Spleen (tissue), 11 donors: ENCODE results near the gene FPR2. TPM values are rescaled to one million over a fixed set of nuclear protein-coding genes. Genes with fewer than 3 reads are reported as not detected.

ENCODE experiments used
- DNase-seq: peaks from one replicate; pipeline ENCODE4 v3.0.0-alpha.2; 2020
- H3K27ac ChIP-seq, 8 donors: fragments of 200-600 bp; sonication (generic) in 7 of 8; 1 replicate in 4 of 8; 2 replicates in 4 of 8; pipeline versions ENCODE4 v1.5.0 to v1.8.0; 2016 to 2021; ENCODE audit warnings: inconsistent platforms in 4 of 8, mild to moderate bottlenecking in 4 of 8, moderate library complexity in 1 of 8
- H3K27me3 ChIP-seq, 7 donors: fragments of 200-600 bp; sonication (generic) in 6 of 7; replicated peaks in 1 of 7; 1 replicate in 4 of 7; 2 replicates in 3 of 7; pipeline versions ENCODE4 v1.5.0 to v1.8.0; 2016 to 2021; ENCODE audit warnings: inconsistent platforms in 3 of 7, mild to moderate bottlenecking in 1 of 7
- H3K36me3 ChIP-seq, 6 donors: fragments of 200-600 bp; sonication (generic) in 5 of 6; 1 replicate in 4 of 6; 2 replicates in 2 of 6; pipeline versions ENCODE4 v1.5.0 to v1.8.0; 2016 to 2021; ENCODE audit warnings: inconsistent platforms in 2 of 6
- H3K4me1 ChIP-seq, 6 donors: fragments of 200-600 bp; sonication (generic) in 5 of 6; 1 replicate in 3 of 6; 2 replicates in 3 of 6; pipeline versions ENCODE4 v1.5.0 to v1.8.0; 2016 to 2021; ENCODE audit warnings: inconsistent platforms in 3 of 6
- H3K4me3 ChIP-seq, 8 donors: fragments of 200-600 bp; sonication (generic) in 7 of 8; 1 replicate in 4 of 8; 2 replicates in 4 of 8; pipeline versions ENCODE4 v1.5.0 to v1.8.0; 2016 to 2021; ENCODE audit warnings: inconsistent platforms in 4 of 8, mild to moderate bottlenecking in 4 of 8, moderate library complexity in 2 of 8
- H3K9me3 ChIP-seq, 8 donors: fragments of 200-600 bp; sonication (generic) in 7 of 8; 1 replicate in 4 of 8; 2 replicates in 4 of 8; pipeline versions ENCODE4 v1.5.0 to v1.8.0; 2016 to 2021; ENCODE audit warnings: inconsistent platforms in 4 of 8
- POLR2A ChIP-seq, 3 donors: fragments of 450-650 bp; IDR thresholded peaks; one replicate each; pipeline ENCODE4 v1.5.1; 2017; ENCODE audit warnings: antibody characterized with exemption in 3 of 3, mild to moderate bottlenecking in 1 of 3
- POLR2AphosphoS5 ChIP-seq, 3 donors: sonication (generic); formaldehyde crosslinking; IDR thresholded peaks; one replicate each; pipeline ENCODE4 v1.5.1; 2017; ENCODE audit warnings: antibody characterized with exemption in 3 of 3
- WGBS, 5 donors: extraction: QIAGEN DNeasy Blood & Tissue Kit in 3 of 5; methylation state at CpG; one replicate each; pipeline versions ENCODE4 v1.1.5 to v1.1.7; 2013 to 2018; 5-methylcytosine and 5-hydroxymethylcytosine counted together
- intact Hi-C: fragments of 100-400 bp; cut with DNase I; formaldehyde crosslinking; loops from one replicate; pipeline ENCODE4 v1.15.0; 2023; ENCODE audit warnings: low total_unique reads
- polyA plus RNA-seq, 3 donors: library from polyadenylated mRNA; stranded (reverse); fragments of 200-250 nt; gene quantifications; one replicate each; pipeline ENCODE4 v1.2.1, GENCODE V29; 2013
- total RNA-seq, 7 donors: library from RNA; depleted of rRNA in 3 of 7; stranded (reverse); fragments of >200 nt in 3 of 7; fragmentation: NEBNext Ultra II Directional in 4 of 7; extraction: Animal tissue kit (Norgen Biotek cat#: 25700) in 4 of 7; gene quantifications; one replicate each; pipeline versions ENCODE4 v1.1.0 to v1.2.1, GENCODE V29; 2016 to 2021
- TF ChIP-seq, protein P1 (sequence below), 11 experiments: fragments of 200-600 bp in 7 of 11; fragments of 450-650 bp in 4 of 11; sonication (generic) in 4 of 11; IDR thresholded peaks in 8 of 11; conservative IDR thresholded peaks in 3 of 11; 1 replicate in 7 of 11; 2 replicates in 4 of 11; pipeline versions ENCODE4 v1.4.0 to v1.8.0; 2016 to 2021; ENCODE audit warnings: antibody characterized with exemption in 11 of 11, inconsistent platforms in 4 of 11, mild to moderate bottlenecking in 1 of 11
- donor health status: healthy with polysubstance abuse.
- donor health status: DM: no; HTN: no; CAD: no; lungs with moderate emphysema.
- donor health status: DM: no; HTN: no; CAD: no.
- donor health status: Bipolar disorder and iron deficiency.
- donor health status: healthy.
- donor health status: DM: no; HTN: no; CAD: no.
- donor health status: DM: yes; HTN: yes; CAD: no.

Gene FPR2
- total and polyA plus RNA-seq, 10 donors = 1.5 to 88.0 (median 34.7) TPM

DNA sequence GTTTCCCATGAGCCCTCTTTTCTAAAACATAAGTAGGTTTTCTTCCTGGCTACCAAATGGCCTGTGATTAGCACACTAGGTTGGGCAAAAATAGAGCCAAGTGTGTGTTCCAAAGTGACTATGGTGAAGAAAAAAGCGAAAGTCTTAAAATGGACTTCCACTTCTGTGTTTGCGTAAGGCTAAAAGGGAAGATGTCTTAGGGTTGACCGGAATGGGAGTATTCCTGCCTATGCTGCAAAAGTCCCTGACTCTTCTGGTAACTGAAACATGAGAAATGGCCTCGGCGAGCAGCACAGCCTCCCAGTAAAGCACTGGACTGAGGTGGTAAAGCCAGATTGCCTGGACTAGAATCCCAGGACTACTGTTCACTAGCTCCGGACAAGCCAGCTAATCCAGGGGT is 6.9 kb upstream of the FPR2 start:
- peak in 1 of 3 donors; percentile 78 for TF ChIP-seq POLR2AphosphoS5 (IDR thresholded peaks at IDR 0.05)
- TF ChIP-seq, protein P1, sequence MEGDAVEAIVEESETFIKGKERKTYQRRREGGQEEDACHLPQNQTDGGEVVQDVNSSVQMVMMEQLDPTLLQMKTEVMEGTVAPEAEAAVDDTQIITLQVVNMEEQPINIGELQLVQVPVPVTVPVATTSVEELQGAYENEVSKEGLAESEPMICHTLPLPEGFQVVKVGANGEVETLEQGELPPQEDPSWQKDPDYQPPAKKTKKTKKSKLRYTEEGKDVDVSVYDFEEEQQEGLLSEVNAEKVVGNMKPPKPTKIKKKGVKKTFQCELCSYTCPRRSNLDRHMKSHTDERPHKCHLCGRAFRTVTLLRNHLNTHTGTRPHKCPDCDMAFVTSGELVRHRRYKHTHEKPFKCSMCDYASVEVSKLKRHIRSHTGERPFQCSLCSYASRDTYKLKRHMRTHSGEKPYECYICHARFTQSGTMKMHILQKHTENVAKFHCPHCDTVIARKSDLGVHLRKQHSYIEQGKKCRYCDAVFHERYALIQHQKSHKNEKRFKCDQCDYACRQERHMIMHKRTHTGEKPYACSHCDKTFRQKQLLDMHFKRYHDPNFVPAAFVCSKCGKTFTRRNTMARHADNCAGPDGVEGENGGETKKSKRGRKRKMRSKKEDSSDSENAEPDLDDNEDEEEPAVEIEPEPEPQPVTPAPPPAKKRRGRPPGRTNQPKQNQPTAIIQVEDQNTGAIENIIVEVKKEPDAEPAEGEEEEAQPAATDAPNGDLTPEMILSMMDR (IDR thresholded peaks at IDR 0.05 in 8 of 11, conservative IDR thresholded peaks at IDR 0.05 in 3 of 11) = no peak
- no peak for TF ChIP-seq POLR2A (IDR thresholded peaks at IDR 0.05)
- no peaks in the 10 kb centered on the region for H3K27me3 ChIP-seq
- H3K4me3 ChIP-seq = peak overlapping the region in 1 of 8 donors; percentile 43
- peaks cover 0 to 3% (median 0%) of the 10 kb centered on the region in 8 donors for H3K9me3 ChIP-seq
- no peak for DNase-seq
- intact Hi-C loops = no loop called here
- H3K4me1 ChIP-seq = peaks cover 0 to 22% (median 0%) of the 10 kb centered on the region in 6 donors
- 54 to 82% (median 66%) methylated on average over 6 of the region's 6 CpGs for WGBS, 5 donors
- peaks cover 0 to 10% (median 0%) of the 10 kb centered on the region in 6 donors for H3K36me3 ChIP-seq
- peak overlapping the region in 7 of 8 donors; percentile 73 to 94 (median 85) for H3K27ac ChIP-seq

- Histone ChIP-seq H3K4me3 (peak overlapping the region in 1 of 8 donors; percentile 43), H3K27me3 (no peaks in the 10 kb centered on the region), H3K4me1 (peaks cover 0 to 24% (median 0%) of the 10 kb centered on the region in 6 donors), H3K36me3 (peaks cover 0 to 4% (median 0%) of the 10 kb centered on the region in 6 donors), H3K27ac (peak overlapping the region in 7 of 8 donors; percentile 73 to 94 (median 85)), H3K9me3 (peaks cover 0 to 3% (median 0%) of the 10 kb centered on the region in 8 donors)
- TF ChIP-seq POLR2AphosphoS5 (IDR thresholded peaks at IDR 0.05) (no peak), POLR2A (IDR thresholded peaks at IDR 0.05) (no peak)
- TF ChIP-seq, protein P1 (IDR thresholded peaks at IDR 0.05 in 8 of 11, conservative IDR thresholded peaks at IDR 0.05 in 3 of 11) = no peak
- intact Hi-C loops = no loop called here
- DNase-seq = no peak
- WGBS, 5 donors = 82 to 88% (median 84%) methylated on average over 4 of the region's 4 CpGs
Measured at GRCh38 chr19:51754770-51755169, 6.2 kb upstream of the FPR2 start.

- H3K9me3 ChIP-seq = peaks cover 0 to 3% (median 0%) of the 10 kb centered on the region in 8 donors
- intact Hi-C loops = no loop called here
- WGBS, 5 donors = 75 to 87% (median 85%) methylated on average over 7 of the region's 7 CpGs
- TF ChIP-seq POLR2A (IDR thresholded peaks at IDR 0.05) = no peak
- no peaks in the 10 kb centered on the region for H3K36me3 ChIP-seq
- peak overlapping the region in 5 of 8 donors; percentile 81 to 94 (median 88) for H3K27ac ChIP-seq
- no peak overlapping the region for H3K4me3 ChIP-seq
- no peak for DNase-seq
- peaks cover 0 to 3% (median 0%) of the 10 kb centered on the region in 7 donors for H3K27me3 ChIP-seq
- peaks cover 0 to 32% (median 0%) of the 10 kb centered on the region in 6 donors for H3K4me1 ChIP-seq
Measured at GRCh38 chr19:51755571-51755970, 5.4 kb upstream of the FPR2 start.

DNA sequence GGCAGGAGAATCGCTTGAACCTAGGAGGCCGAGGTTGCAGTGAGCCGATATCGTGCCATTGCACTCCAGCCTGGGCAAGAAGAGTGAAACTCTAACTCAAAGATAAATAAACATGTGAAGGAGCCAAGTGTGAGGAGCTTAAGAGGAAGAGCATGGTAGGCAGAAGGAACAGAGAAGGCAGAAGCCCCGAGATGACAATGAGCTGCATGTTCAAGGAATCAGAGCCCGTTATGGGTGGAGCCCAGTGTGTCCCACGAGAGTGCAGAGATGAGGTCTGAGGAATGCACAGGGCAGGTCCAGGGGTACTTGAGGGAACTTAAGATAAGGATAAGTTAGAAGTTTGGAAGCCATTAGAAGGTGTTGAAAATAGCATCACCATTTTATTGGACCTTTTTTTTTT is 716 bp downstream of the FPR2 start:
- peak overlapping the region in 4 of 8 donors; percentile 1 to 60 (median 24) for H3K4me3 ChIP-seq
- peaks cover 0 to 49% (median 0%) of the 10 kb centered on the region in 7 donors for H3K27me3 ChIP-seq
- no peak for DNase-seq
- no peaks in the 10 kb centered on the region for H3K36me3 ChIP-seq
- no peaks in the 10 kb centered on the region for H3K9me3 ChIP-seq
- WGBS, 5 donors = 75 to 89% (median 81%) methylated on average over 7 of the region's 7 CpGs
- intact Hi-C loops = no loop called here
- TF ChIP-seq POLR2A (IDR thresholded peaks at IDR 0.05) (no peak), POLR2AphosphoS5 (IDR thresholded peaks at IDR 0.05) (peak in 1 of 3 donors; percentile 57)
- H3K4me1 ChIP-seq = peaks cover 0 to 27% (median 0%) of the 10 kb centered on the region in 6 donors
- H3K27ac ChIP-seq = peak overlapping the region in 7 of 8 donors; percentile 76 to 93 (median 86)

DNA sequence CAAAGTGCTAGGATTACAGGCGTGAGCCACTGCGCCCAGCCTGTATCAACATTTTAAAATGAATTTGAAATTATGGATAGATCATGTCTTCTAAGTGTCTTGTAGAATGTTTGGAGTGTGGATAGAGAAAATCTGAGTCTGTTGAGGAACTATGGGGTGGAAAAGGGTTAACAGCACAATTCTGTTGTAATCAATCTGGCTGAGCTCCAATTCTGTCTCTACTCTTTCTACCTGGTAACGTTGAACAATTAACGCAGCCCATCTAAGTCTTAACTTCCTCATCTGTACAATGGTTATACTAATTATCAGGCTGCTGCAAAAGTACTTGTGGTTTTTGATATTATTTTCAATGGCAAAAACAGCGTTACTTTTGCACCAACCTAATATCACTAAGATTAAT is 4.1 kb downstream of the FPR2 start:
- H3K9me3 ChIP-seq = no peaks in the 10 kb centered on the region
- peaks cover 0 to 49% (median 0%) of the 10 kb centered on the region in 7 donors for H3K27me3 ChIP-seq
- DNase-seq = no peak
- intact Hi-C loops = no loop called here
- H3K36me3 ChIP-seq = peaks cover 0 to 16% (median 0%) of the 10 kb centered on the region in 6 donors
- TF ChIP-seq, protein P1 (IDR thresholded peaks at IDR 0.05 in 8 of 11, conservative IDR thresholded peaks at IDR 0.05 in 3 of 11) = no peak
- TF ChIP-seq POLR2A (IDR thresholded peaks at IDR 0.05) (no peak), POLR2AphosphoS5 (IDR thresholded peaks at IDR 0.05) (no peak)
- H3K4me3 ChIP-seq = peak overlapping the region in 3 of 8 donors; percentile 19 to 60 (median 23)
- 41 to 58% (median 51%) methylated on average over 5 of the region's 5 CpGs for WGBS, 5 donors
- peaks cover 0 to 43% (median 0%) of the 10 kb centered on the region in 6 donors for H3K4me1 ChIP-seq
- peak overlapping the region in 7 of 8 donors; percentile 67 to 93 (median 86) for H3K27ac ChIP-seq
